Measurements from ENCODE around the gene ALDH1A2.
"Not testable (repeated sequence)": the region's sequence is repeated elsewhere in the genome, so short reads cannot be mapped to it uniquely, and the experiment has no call there.

Gene ALDH1A2

DNA sequence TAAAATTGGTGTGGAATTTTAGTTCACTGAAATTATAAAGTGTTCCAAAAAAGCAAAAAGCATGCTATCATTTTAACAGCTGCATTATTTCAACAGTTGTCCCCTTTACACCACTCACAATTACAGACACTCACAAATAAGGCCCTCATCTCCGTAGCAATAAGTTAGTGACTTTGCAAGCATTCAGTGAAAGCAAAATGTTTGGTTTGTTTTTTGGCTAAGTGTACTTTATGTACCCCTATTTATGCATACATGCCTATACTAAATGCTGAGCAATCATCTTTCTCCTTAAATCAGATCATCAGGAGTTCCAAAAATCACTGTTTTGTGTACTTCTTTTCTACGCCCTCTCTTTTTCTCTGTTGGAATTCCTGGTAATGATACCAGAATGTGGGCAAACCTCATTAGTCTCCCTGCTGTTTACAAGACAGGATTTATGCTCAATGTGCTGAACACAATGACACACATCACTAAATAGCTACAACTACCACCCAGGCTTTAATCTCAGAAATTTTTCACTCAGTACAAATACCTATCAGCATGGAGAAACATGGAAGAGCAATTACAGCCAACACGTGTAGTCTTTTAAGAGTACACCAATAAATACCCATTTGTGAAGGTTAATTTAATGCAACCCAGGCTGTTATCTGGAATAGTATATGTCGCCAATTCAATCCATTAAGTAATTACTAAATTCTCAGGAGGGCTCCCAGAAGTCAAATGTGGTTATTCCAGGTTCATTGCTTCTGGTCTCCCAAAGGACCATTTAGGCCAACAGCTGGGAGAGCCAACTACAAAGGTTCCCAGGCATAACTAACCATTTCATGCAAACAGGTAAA is 12.0 kb downstream of the ALDH1A2 start:
- peaks cover 62% of the 10 kb centered on the region for H3K27me3 ChIP-seq (ENCODE audit: insufficient read depth, insufficient read length)
- TF ChIP-seq YY1 (IDR thresholded peaks at IDR 0.05; ENCODE audit: insufficient read depth, insufficient read length) (no peak), SUZ12 (IDR thresholded peaks at IDR 0.05; ENCODE audit: extremely low read depth, insufficient read depth, insufficient read length) (no peak), ZNF274 (IDR thresholded peaks at IDR 0.05; ENCODE audit: low read depth, low read length) (no peak)
- peaks cover 5% of the 10 kb centered on the region for H3K4me1 ChIP-seq (ENCODE audit: insufficient read depth, insufficient read length)
- no peaks in the 10 kb centered on the region for H3K9me3 ChIP-seq (ENCODE audit: insufficient read depth, low read length)
- H3K4me3 ChIP-seq (ENCODE audit: insufficient read length, low read depth): no peak overlapping the region
- no peak overlapping the region for H3K9ac ChIP-seq (ENCODE audit: insufficient read length, low read depth)
- H3K36me3 ChIP-seq (ENCODE audit: insufficient read depth, insufficient read length, low read length): no peaks in the 10 kb centered on the region
- no peak for DNase-seq (ENCODE audit: low read depth, low spot score)

DNA sequence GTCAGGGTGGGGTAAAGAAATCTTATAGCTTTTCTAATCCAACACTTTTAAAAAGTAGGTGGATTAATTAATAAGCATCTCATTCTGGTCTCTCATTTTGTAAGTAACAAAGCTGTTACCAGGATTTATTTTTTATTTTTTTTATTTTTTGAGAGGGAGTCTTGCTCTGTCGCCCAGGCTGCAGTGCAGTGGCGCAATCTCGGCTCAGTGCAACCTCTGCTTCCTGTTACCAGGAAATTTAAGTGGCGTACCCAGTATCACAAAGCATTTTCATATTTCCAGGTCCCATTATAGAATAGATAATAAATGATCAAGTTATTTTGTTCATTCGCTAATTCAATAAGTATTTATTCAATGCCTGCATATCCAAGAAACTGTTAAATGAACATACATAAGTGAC is 13.2 kb downstream of the ALDH1A2 start:
- TF ChIP-seq ZNF274 (IDR thresholded peaks at IDR 0.05; ENCODE audit: low read depth, low read length): no peak
- TF ChIP-seq YY1 (IDR thresholded peaks at IDR 0.05; ENCODE audit: insufficient read depth, insufficient read length): no peak
- no peak for TF ChIP-seq SUZ12 (IDR thresholded peaks at IDR 0.05; ENCODE audit: extremely low read depth, insufficient read depth, insufficient read length)
- no peak for DNase-seq (ENCODE audit: low read depth, low spot score)
- Histone ChIP-seq H3K4me1 (ENCODE audit: insufficient read depth, insufficient read length) (peaks cover 5% of the 10 kb centered on the region), H3K36me3 (ENCODE audit: insufficient read depth, insufficient read length, low read length) (no peaks in the 10 kb centered on the region), H3K9ac (ENCODE audit: insufficient read length, low read depth) (no peak overlapping the region), H3K4me3 (ENCODE audit: insufficient read length, low read depth) (no peak overlapping the region), H3K9me3 (ENCODE audit: insufficient read depth, low read length) (no peaks in the 10 kb centered on the region), H3K27me3 (ENCODE audit: insufficient read depth, insufficient read length) (peaks cover 66% of the 10 kb centered on the region)

DNA sequence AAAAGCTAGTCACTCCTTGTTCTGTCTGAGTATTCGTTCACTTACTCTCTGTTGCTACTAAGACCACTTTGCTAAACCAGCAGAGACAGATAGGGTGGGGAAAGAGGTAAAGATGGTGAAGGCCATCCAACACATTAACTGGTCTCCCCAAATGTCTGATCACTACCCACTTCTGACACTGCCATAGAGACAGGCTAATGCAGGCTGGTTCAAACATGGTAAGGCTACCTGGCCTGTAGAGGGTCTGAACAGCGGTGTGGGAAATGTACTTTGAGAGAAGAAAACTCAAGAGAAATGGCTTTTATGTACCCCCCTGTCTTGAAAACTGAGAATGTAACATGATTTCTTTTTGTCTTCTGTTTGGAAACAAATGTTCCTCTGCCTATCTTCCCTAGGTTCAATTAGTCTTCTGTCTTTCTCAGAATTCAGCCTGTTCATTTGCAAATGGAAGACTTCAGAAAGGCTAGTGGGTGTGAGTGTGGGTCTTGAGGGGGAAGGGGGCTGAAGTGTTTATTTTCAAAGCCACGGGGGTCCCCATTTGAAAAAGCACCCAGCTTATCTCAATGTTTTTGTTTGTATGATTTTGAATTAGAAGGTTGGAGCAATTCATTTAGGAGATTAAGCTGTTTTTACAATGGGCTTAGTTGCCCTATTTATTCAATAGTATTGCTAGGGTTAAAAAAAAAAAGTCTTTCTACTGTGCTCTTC is 15.8 kb downstream of the ALDH1A2 start:
- Histone ChIP-seq H3K4me1 (ENCODE audit: insufficient read depth, insufficient read length) (peaks cover 5% of the 10 kb centered on the region), H3K4me3 (ENCODE audit: insufficient read length, low read depth) (no peak overlapping the region), H3K27me3 (ENCODE audit: insufficient read depth, insufficient read length) (peaks cover 59% of the 10 kb centered on the region), H3K36me3 (ENCODE audit: insufficient read depth, insufficient read length, low read length) (no peaks in the 10 kb centered on the region), H3K9ac (ENCODE audit: insufficient read length, low read depth) (no peak overlapping the region), H3K9me3 (ENCODE audit: insufficient read depth, low read length) (no peaks in the 10 kb centered on the region)
- TF ChIP-seq YY1 (IDR thresholded peaks at IDR 0.05; ENCODE audit: insufficient read depth, insufficient read length): no peak
- TF ChIP-seq SUZ12 (IDR thresholded peaks at IDR 0.05; ENCODE audit: extremely low read depth, insufficient read depth, insufficient read length): no peak
- TF ChIP-seq ZNF274 (IDR thresholded peaks at IDR 0.05; ENCODE audit: low read depth, low read length): no peak
- DNase-seq (ENCODE audit: low read depth, low spot score): no peak

DNA sequence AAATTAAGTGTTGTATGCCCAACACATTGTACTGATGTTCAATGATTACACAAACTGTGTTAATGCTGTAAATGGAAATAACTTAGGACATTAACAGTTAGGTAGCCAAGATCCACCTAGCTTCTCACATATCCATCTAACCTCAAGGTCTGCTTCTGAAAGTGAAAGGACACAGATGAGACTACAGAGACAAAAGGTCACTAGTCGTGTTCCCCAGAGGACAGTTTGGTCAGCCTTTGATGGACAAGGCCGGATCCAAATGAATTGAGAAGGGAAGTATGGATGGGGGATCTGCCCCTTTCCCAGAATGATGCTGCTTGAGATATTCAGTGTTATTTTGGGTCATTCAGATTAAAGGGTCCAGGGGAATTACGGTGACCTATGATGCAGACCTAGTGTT is 17.2 kb downstream of the ALDH1A2 start:
- Histone ChIP-seq H3K27me3 (ENCODE audit: insufficient read depth, insufficient read length) (peaks cover 51% of the 10 kb centered on the region), H3K9ac (ENCODE audit: insufficient read length, low read depth) (no peak overlapping the region), H3K4me3 (ENCODE audit: insufficient read length, low read depth) (no peak overlapping the region), H3K4me1 (ENCODE audit: insufficient read depth, insufficient read length) (peaks cover 5% of the 10 kb centered on the region), H3K36me3 (ENCODE audit: insufficient read depth, insufficient read length, low read length) (no peaks in the 10 kb centered on the region), H3K9me3 (ENCODE audit: insufficient read depth, low read length) (no peaks in the 10 kb centered on the region)
- TF ChIP-seq ZNF274 (IDR thresholded peaks at IDR 0.05; ENCODE audit: low read depth, low read length) (no peak), SUZ12 (IDR thresholded peaks at IDR 0.05; ENCODE audit: extremely low read depth, insufficient read depth, insufficient read length) (no peak), YY1 (IDR thresholded peaks at IDR 0.05; ENCODE audit: insufficient read depth, insufficient read length) (no peak)
- DNase-seq (ENCODE audit: low read depth, low spot score): no peak

DNA sequence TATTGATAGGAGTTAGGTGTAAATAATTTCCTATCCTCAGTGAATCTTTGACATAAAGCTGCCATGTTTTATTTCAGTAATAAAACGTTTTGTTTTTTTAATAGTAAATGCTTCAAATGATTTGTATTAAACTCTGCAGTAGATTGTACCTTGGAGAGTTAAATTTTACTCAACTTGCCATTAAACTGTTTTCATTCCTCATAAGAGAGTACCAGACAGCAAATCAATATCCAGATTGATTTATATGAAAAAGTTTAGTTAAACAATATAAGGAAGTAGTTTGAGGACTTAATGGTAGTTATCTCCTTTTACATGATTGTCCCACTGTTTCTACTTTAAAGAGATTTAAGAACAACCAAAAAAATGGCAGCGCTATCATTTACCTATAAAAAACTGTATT is 18.4 kb downstream of the ALDH1A2 start:
- H3K4me3 ChIP-seq (ENCODE audit: insufficient read length, low read depth): no peak overlapping the region
- peaks cover 45% of the 10 kb centered on the region for H3K27me3 ChIP-seq (ENCODE audit: insufficient read depth, insufficient read length)
- TF ChIP-seq SUZ12 (IDR thresholded peaks at IDR 0.05; ENCODE audit: extremely low read depth, insufficient read depth, insufficient read length) (no peak), ZNF274 (IDR thresholded peaks at IDR 0.05; ENCODE audit: low read depth, low read length) (no peak), YY1 (IDR thresholded peaks at IDR 0.05; ENCODE audit: insufficient read depth, insufficient read length) (no peak)
- no peaks in the 10 kb centered on the region for H3K36me3 ChIP-seq (ENCODE audit: insufficient read depth, insufficient read length, low read length)
- no peaks in the 10 kb centered on the region for H3K9me3 ChIP-seq (ENCODE audit: insufficient read depth, low read length)
- DNase-seq (ENCODE audit: low read depth, low spot score): no peak
- H3K4me1 ChIP-seq (ENCODE audit: insufficient read depth, insufficient read length): peaks cover 5% of the 10 kb centered on the region
- H3K9ac ChIP-seq (ENCODE audit: insufficient read length, low read depth): no peak overlapping the region

DNA sequence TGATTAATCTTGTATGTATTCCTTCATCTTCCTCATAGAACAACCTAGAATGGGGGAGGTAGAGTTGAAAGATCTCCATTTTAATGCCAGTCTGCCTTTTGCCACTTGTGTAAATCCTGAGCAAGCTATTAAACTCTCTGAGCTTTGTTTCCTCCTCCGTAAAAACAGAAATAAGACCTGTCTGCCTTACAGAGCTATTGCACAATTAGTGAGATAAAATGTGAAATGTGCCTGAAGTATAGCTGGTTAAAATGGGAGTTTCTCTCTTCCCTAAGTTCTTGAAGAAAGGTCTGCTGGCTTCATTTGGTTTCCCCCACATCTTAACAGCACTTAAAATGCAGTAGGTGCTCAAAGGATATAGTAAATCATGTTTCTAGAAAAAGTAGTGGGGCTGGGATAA is 19.0 kb downstream of the ALDH1A2 start:
- no peak for DNase-seq (ENCODE audit: low read depth, low spot score)
- Histone ChIP-seq H3K9me3 (ENCODE audit: insufficient read depth, low read length) (no peaks in the 10 kb centered on the region), H3K4me1 (ENCODE audit: insufficient read depth, insufficient read length) (peaks cover 2% of the 10 kb centered on the region), H3K9ac (ENCODE audit: insufficient read length, low read depth) (no peak overlapping the region), H3K36me3 (ENCODE audit: insufficient read depth, insufficient read length, low read length) (no peaks in the 10 kb centered on the region), H3K4me3 (ENCODE audit: insufficient read length, low read depth) (no peak overlapping the region), H3K27me3 (ENCODE audit: insufficient read depth, insufficient read length) (peaks cover 40% of the 10 kb centered on the region)
- TF ChIP-seq SUZ12 (IDR thresholded peaks at IDR 0.05; ENCODE audit: extremely low read depth, insufficient read depth, insufficient read length) (no peak), ZNF274 (IDR thresholded peaks at IDR 0.05; ENCODE audit: low read depth, low read length) (no peak), YY1 (IDR thresholded peaks at IDR 0.05; ENCODE audit: insufficient read depth, insufficient read length) (no peak)

DNA sequence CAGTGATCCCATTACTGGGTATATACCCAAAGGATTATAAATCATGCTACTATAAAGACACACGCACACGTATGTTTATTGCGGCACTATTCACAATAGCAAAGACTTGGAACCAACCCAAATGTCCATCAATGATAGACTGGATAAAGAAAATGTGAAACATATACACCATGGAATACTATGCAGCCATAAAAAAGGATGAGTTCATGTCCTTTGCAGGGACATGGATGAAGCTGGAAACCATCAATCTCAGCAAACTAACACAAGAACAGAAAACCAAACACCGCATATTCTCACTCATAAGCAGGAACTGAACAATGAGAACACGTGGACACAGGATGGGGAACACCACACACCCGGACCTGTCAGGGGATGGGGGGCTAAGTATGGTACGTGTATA is 20.1 kb downstream of the ALDH1A2 start:
- H3K36me3 ChIP-seq (ENCODE audit: insufficient read depth, insufficient read length, low read length); H3K4me1 ChIP-seq (ENCODE audit: insufficient read depth, insufficient read length); DNase-seq (ENCODE audit: low read depth, low spot score); H3K4me3 ChIP-seq (ENCODE audit: insufficient read length, low read depth); H3K9me3 ChIP-seq (ENCODE audit: insufficient read depth, low read length); H3K9ac ChIP-seq (ENCODE audit: insufficient read length, low read depth): not testable (repeated sequence)
- H3K27me3 ChIP-seq (ENCODE audit: insufficient read depth, insufficient read length): peaks cover 36% of the 10 kb centered on the region
